Small intestine (tissue), 7 donors: Measurements from ENCODE around the gene PPP1R9A. TPM values are rescaled to one million over a fixed set of nuclear protein-coding genes. Genes with fewer than 3 reads are reported as not detected.

Experiments used
- DNase-seq, 2 donors: peaks; one replicate each; pipeline versions ENCODE4 v3.0.0 to v3.0.0-alpha.2; 2013
- FAIRE-seq: peaks from 2 replicates; lab custom pipeline; 2012; peaks lifted over from hg19 to GRCh38; lab: Jason Lieb, UNC
- H3K27ac ChIP-seq, 3 donors: one replicate each; pipeline ENCODE4 v1.5.1; 2013; ENCODE audit warnings: low read length in 2 of 3, mild to moderate bottlenecking in 2 of 3, control low read depth in 1 of 3, inconsistent platforms in 1 of 3, low read depth in 1 of 3, moderate library complexity in 1 of 3
- H3K27me3 ChIP-seq, 3 donors: one replicate each; pipeline ENCODE4 v1.6.1; 2013; ENCODE audit warnings: low read length in 3 of 3, inconsistent platforms in 1 of 3; ENCODE audit not compliant: control insufficient read depth in 3 of 3, insufficient read depth in 3 of 3
- H3K36me3 ChIP-seq, 3 donors: one replicate each; pipeline ENCODE4 v1.6.1; 2013; ENCODE audit warnings: low read length in 3 of 3, inconsistent platforms in 1 of 3, low read depth in 1 of 3, mild to moderate bottlenecking in 1 of 3, moderate library complexity in 1 of 3; ENCODE audit not compliant: control insufficient read depth in 3 of 3, insufficient read depth in 2 of 3
- H3K4me1 ChIP-seq, 3 donors: one replicate each; pipeline ENCODE4 v1.6.1; 2013; ENCODE audit warnings: low read length in 2 of 3, inconsistent platforms in 1 of 3, low read depth in 1 of 3, mild to moderate bottlenecking in 1 of 3, moderate library complexity in 1 of 3; ENCODE audit not compliant: control insufficient read depth in 3 of 3, insufficient read depth in 2 of 3
- H3K4me3 ChIP-seq, 3 donors: one replicate each; pipeline ENCODE4 v1.5.1; 2013; ENCODE audit warnings: low read length in 3 of 3, control low read depth in 1 of 3, inconsistent platforms in 1 of 3, low read depth in 1 of 3, mild to moderate bottlenecking in 1 of 3, moderate library complexity in 1 of 3
- H3K9me3 ChIP-seq, 2 donors: one replicate each; pipeline ENCODE4 v1.6.1; 2013; ENCODE audit warnings: low read depth in 1 of 2, low read length in 1 of 2; ENCODE audit not compliant: control insufficient read depth in 2 of 2, insufficient read depth in 1 of 2
- WGBS, 3 donors: extraction: QIAGEN DNeasy Blood & Tissue Kit; methylation state at CpG; one replicate each; pipeline ENCODE4 v1.1.7; 2013; 5-methylcytosine and 5-hydroxymethylcytosine counted together
- polyA plus RNA-seq, 4 donors: library from polyadenylated mRNA; stranded (reverse) in 3 of 4; unstranded in 1 of 4; fragments of 200-250 nt in 3 of 4; fragments of 120-200 nt in 1 of 4; gene quantifications; one replicate each; pipeline versions ENCODE4 v1.2.1 to v1.2.3, GENCODE V29; 2013
- donor health status: healthy with polysubstance abuse.
- donor health status: control.
- donor health status: control.
- donor health status: Bipolar disorder and iron deficiency.
- donor health status: healthy.

PPP1R9A gene
- polyA plus RNA-seq, 4 donors: 0.27 to 13.3 (median 1.6) TPM

DNA sequence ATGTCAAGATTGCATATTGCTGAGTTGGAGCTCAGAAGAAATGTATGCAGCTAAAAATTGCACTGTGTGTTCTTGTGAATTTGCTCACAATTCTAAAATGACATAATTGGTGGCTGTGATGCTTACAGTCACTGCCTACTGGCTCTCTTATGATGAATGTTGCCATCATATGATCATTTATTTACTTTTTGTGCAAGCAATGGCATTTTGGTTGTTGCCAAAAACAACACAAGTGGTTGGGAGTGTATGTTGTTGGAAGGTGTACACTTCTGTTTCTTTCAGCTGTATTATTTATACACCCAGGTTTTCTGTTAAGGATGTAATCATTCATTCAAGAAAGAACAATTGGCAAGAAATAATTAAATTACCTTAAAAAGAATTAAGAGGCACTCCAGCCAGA, 388.0 kb downstream of the PPP1R9A start:
- no peaks in the 10 kb centered on the region for H3K9me3 ChIP-seq
- DNase-seq (no peak), FAIRE-seq (no peak)
- H3K36me3 ChIP-seq: peaks cover 0 to 3% (median 0%) of the 10 kb centered on the region in 3 donors
- no peak overlapping the region for H3K27ac ChIP-seq
- H3K27me3 ChIP-seq: no peaks in the 10 kb centered on the region
- no peaks in the 10 kb centered on the region for H3K4me1 ChIP-seq
- H3K4me3 ChIP-seq: no peak overlapping the region

DNA sequence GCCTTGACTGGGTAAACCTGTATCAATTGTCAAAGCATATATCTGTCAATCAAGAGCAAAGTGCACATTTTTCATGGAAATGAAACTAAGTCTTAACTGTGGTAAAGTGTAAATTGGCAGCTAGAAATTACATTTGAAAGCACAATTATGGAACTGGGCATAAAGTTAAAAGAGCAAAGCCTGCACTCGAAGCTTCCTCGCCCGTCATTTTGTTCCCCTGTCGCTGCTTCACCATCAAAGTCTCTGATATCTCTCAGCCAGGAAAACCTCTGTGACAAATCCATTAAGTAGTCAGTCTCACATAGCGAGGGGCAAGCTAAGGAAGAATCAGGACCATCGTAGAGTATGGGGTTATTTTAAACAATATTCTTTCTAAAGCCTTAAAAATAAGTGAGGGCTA, 389.1 kb downstream of the PPP1R9A start:
- Histone ChIP-seq H3K4me3 (no peak overlapping the region), H3K27me3 (no peaks in the 10 kb centered on the region), H3K27ac (no peak overlapping the region), H3K36me3 (no peaks in the 10 kb centered on the region), H3K9me3 (no peaks in the 10 kb centered on the region), H3K4me1 (no peaks in the 10 kb centered on the region)
- 84 to 90% (median 86%) methylated on average over 6 of the region's 6 CpGs for WGBS, 3 donors
- DNase-seq (no peak), FAIRE-seq (no peak)

DNA sequence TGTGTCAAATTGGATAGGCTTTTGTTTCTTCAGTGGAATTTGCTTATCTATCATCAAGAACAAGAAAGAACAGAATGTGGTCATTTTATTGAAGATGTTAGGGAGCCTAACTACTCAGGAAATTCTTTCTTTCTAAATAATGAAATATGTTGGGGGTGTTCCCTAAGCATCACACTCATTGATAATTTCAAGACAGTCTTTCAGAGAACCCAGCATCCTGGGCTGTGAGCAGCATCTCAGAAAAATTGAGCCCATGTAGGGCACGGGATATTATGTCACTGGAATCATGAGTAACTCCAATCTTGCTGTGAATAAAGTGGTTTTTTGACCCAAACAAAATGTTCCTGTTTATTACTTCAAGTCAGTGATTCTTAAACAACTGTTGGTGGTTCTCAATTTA, 389.6 kb downstream of the PPP1R9A start:
- no peaks in the 10 kb centered on the region for H3K27me3 ChIP-seq
- H3K4me1 ChIP-seq: no peaks in the 10 kb centered on the region
- no peak overlapping the region for H3K27ac ChIP-seq
- DNase-seq (no peak), FAIRE-seq (no peak)
- 73 to 94% (median 85%) methylated on average over 1 of the region's 1 CpG for WGBS, 3 donors
- H3K4me3 ChIP-seq: no peak overlapping the region
- no peaks in the 10 kb centered on the region for H3K9me3 ChIP-seq
- no peaks in the 10 kb centered on the region for H3K36me3 ChIP-seq

DNA sequence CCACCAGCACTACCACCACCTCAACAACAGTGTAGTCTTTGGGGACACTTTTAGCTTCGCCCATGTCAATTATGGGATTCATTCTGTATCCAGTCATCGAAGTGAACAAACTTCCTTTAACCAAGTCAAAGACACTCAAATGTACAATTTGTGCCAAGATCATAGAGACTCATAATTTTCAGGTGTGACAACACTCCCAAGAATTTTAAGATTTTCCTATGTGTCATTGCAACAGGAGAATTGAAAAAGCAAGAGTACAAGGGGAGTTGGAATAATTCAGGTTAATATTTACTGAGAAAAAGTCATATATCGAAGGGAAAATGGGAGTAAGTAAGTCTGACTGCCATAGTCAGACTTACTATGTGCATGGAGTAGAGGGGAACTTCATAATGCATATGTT, 390.7 kb downstream of the PPP1R9A start:
- DNase-seq: no peak
- no peak overlapping the region for H3K4me3 ChIP-seq
- 86 to 95% (median 93%) methylated on average over 3 of the region's 3 CpGs for WGBS, 3 donors
- no peaks in the 10 kb centered on the region for H3K9me3 ChIP-seq
- H3K36me3 ChIP-seq: no peaks in the 10 kb centered on the region
- H3K27ac ChIP-seq: no peak overlapping the region
- no peak for FAIRE-seq
- peaks cover 0 to 1% (median 0%) of the 10 kb centered on the region in 3 donors for H3K27me3 ChIP-seq
- no peaks in the 10 kb centered on the region for H3K4me1 ChIP-seq

DNA sequence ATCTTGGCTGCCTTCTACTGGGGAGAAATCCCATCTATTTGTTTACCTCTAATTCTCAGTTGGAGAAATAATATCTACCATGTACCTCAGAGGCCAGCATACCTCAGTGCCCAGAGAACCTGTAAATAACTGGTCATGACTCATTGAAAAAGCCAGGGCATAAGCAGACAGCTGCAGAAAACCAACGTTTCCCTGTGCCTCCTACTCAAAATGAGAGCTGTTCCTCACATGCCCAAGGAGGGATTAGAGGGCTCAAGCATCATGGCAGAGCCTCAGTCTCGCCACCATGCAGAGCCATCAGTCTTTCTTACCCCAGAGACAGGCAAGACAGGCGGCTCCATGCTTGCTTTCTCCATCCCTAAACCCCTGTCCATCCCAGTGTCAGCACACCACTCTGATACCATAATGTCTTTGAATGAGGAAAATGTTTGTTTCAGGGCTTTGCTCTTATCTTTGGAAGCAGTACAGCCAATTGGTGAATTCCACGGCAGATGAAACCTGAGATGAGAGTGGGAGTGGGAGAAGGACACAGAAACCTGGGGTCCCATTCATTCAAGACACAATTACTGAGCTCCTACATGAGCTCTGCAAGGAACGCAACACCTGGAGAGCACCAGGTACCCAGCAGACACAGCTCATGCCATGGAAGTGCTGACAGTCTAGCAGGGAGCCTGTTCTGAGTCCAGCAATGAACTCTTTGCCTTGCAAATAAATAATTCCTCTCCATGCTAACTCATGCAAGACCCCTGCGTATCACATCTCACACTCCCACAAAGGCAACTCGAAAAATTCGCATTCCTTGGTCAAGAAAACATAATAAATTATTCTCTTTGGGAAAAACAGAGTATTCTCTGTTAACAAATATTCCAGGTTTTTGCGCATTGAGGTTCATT, 395.9 kb downstream of the PPP1R9A start:
- Histone ChIP-seq H3K4me3 (no peak overlapping the region), H3K4me1 (no peaks in the 10 kb centered on the region), H3K36me3 (no peaks in the 10 kb centered on the region), H3K27ac (no peak overlapping the region), H3K27me3 (peaks cover 0 to 8% (median 0%) of the 10 kb centered on the region in 3 donors), H3K9me3 (no peaks in the 10 kb centered on the region)
- DNase-seq: no peak
- FAIRE-seq: no peak
- WGBS, 3 donors: 74 to 75% (median 75%) methylated on average over 9 of the region's 9 CpGs

DNA sequence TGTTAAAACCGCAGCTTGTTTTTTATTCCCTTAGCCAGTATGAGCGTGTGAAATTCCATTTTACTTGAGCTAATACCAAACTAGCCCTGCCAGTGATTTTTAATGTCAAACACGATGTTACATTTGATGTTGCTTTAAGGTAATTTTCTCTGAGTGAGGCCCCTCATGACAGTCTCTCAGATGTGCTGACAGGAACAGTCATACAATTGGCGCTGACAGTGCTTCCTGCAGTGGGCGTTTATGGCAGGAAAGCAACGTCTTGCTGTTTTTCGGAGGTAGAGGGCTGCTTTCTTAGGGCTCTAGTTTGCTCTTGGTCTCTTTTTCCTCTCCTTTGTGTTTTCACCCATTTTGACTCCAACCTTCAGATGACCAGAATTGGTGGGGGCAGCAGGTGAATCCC, 397.6 kb downstream of the PPP1R9A start:
- DNase-seq: no peak
- WGBS, 3 donors: 66 to 83% (median 80%) methylated on average over 7 of the region's 7 CpGs
- no peaks in the 10 kb centered on the region for H3K9me3 ChIP-seq
- no peaks in the 10 kb centered on the region for H3K4me1 ChIP-seq
- peaks cover 0 to 8% (median 0%) of the 10 kb centered on the region in 3 donors for H3K27me3 ChIP-seq
- no peak overlapping the region for H3K27ac ChIP-seq
- FAIRE-seq: no peak
- no peaks in the 10 kb centered on the region for H3K36me3 ChIP-seq
- H3K4me3 ChIP-seq: no peak overlapping the region

DNA sequence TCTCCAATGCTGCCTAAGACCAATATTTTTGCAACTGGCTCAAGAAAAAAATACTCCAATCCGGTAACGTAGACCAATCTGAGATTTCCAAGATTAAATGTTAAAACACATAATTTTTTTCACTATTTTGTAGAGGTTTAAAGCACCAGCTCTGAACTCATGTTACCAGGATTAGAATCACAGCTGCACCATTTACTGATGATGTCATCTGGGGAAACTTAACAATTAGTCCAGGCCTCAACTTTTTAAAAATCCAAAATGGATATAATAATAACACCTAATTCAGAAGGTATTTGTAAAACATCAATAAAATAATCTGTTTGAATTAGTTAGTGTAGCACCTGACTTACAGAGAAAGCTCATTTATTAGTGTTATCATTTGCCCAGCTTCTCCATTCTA, 402.6 kb downstream of the PPP1R9A start:
- Histone ChIP-seq H3K36me3 (no peaks in the 10 kb centered on the region), H3K4me3 (no peak overlapping the region), H3K4me1 (no peaks in the 10 kb centered on the region), H3K27ac (no peak overlapping the region), H3K27me3 (peaks cover 0 to 4% (median 0%) of the 10 kb centered on the region in 3 donors), H3K9me3 (no peaks in the 10 kb centered on the region)
- 92 to 99% (median 95%) methylated on average over 2 of the region's 2 CpGs for WGBS, 3 donors
- FAIRE-seq (no peak), DNase-seq (no peak)

DNA sequence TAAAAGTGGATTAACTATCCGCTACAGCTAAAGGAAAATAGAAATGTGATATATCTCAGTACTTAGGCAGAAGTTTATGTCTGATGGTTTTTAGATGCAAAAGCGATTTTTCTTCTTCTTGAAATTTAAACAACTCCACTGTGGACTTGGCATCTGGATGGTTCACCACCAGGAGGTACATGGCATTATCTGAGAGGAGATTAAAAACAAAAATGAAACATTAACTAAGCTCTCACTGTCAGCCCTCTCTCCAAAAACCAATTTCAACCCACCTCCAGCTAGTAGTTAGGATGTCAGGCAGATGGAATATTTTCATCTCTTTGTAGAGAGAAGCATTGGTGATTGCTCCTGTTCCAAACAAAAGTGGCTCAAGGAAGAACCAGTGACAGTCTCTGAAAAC, 404.0 kb downstream of the PPP1R9A start:
- Histone ChIP-seq H3K27ac (no peak overlapping the region), H3K36me3 (no peaks in the 10 kb centered on the region), H3K9me3 (peaks cover 0 to 1% of the 10 kb centered on the region in 2 donors), H3K4me3 (no peak overlapping the region), H3K27me3 (no peaks in the 10 kb centered on the region), H3K4me1 (no peaks in the 10 kb centered on the region)
- DNase-seq: no peak
- WGBS, 3 donors: 85 to 87% (median 85%) methylated on average over 2 of the region's 2 CpGs
- FAIRE-seq: no peak
